ENCODE measurements around the gene TMEM243.

GRCh38 chr7:87187120-87187519, 32.4 kb downstream of the TMEM243 start:
- TF ChIP-seq CTCF (conservative IDR thresholded peaks at IDR 0.05 in 1 of 2, IDR thresholded peaks at IDR 0.05 in 1 of 2; ENCODE audit: low read depth in 1 of 2, low read length in 2 of 2) (no peak), EZH2 (IDR thresholded peaks at IDR 0.05; ENCODE audit: low read length, missing control alignments) (no peak)
